ENCODE data around the gene R3HDM4.

The R3HDM4 gene

DNA sequence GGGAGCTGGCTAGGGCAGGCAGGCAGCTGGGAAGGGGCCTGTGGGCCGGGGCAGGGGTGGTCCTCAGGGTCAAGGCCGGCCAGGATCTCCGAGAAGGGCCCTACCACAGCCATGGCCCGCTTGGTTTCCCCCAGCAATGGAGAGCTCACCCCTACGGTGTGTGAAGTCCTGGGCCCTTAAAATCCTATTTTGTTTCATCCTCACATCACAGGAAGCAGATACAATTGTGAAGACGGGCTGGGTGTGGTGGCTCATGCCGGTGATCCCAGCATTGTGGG is 11.0 kb downstream of the R3HDM4 start:
- DNase-seq (ENCODE audit: extremely low read depth, low read depth) = no peak
- TF ChIP-seq, protein P1, sequence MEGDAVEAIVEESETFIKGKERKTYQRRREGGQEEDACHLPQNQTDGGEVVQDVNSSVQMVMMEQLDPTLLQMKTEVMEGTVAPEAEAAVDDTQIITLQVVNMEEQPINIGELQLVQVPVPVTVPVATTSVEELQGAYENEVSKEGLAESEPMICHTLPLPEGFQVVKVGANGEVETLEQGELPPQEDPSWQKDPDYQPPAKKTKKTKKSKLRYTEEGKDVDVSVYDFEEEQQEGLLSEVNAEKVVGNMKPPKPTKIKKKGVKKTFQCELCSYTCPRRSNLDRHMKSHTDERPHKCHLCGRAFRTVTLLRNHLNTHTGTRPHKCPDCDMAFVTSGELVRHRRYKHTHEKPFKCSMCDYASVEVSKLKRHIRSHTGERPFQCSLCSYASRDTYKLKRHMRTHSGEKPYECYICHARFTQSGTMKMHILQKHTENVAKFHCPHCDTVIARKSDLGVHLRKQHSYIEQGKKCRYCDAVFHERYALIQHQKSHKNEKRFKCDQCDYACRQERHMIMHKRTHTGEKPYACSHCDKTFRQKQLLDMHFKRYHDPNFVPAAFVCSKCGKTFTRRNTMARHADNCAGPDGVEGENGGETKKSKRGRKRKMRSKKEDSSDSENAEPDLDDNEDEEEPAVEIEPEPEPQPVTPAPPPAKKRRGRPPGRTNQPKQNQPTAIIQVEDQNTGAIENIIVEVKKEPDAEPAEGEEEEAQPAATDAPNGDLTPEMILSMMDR (IDR thresholded peaks at IDR 0.05; ENCODE audit: low read depth, low read length, missing control alignments) = no peak

DNA sequence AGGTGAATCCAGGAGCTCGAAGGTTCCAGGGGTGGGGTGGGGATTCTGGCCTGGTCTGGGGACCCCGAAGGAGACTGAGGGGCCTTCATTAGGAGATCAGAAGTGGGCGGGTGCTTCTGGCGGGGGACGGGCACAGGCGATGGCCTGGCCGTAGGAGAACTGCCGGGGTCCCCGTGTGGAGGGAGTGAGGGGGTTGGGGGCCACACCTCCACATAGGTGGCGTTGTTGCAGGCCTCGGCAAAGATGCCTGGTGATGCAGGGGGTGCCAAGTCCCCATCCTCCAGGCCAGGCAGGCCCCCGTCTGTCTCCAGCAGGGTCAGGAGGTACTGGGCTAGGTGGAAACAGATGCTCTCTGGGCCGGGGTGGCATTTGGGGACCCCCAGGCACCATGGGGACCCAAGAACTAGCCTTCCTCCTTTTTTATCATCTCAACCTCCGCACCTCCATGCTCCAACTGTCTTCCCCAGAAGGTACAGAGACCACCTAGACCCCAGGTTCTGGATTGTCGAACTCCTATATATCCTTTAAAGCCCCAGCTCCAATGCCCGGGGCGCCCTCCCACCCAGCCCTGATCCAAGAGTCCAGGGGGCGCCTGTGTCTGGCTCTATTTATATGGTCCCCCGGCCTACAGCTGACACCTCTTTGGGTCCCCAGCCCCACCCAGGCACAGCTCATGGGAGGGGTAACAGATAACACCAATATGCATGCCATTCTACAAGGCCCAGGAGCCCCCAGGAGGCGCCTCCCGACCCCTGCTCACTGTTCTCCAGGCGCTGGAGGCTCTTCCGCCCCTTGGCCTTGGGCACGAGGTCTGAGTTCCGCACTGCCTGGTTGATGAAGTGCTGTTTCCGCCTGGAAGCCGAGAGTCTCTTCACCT is 11.6 kb downstream of the R3HDM4 start:
- TF ChIP-seq, protein P1 (IDR thresholded peaks at IDR 0.05; ENCODE audit: low read depth, low read length, missing control alignments) = no peak
- no peak for DNase-seq (ENCODE audit: extremely low read depth, low read depth)
- no peak overlapping the region for H3K4me3 ChIP-seq (replicated peaks; ENCODE audit: low read depth, low read length)

More for the DNA sequence above, 11.0 kb downstream of the R3HDM4 start:
- no peak overlapping the region for H3K4me3 ChIP-seq (replicated peaks; ENCODE audit: low read depth, low read length)

DNA sequence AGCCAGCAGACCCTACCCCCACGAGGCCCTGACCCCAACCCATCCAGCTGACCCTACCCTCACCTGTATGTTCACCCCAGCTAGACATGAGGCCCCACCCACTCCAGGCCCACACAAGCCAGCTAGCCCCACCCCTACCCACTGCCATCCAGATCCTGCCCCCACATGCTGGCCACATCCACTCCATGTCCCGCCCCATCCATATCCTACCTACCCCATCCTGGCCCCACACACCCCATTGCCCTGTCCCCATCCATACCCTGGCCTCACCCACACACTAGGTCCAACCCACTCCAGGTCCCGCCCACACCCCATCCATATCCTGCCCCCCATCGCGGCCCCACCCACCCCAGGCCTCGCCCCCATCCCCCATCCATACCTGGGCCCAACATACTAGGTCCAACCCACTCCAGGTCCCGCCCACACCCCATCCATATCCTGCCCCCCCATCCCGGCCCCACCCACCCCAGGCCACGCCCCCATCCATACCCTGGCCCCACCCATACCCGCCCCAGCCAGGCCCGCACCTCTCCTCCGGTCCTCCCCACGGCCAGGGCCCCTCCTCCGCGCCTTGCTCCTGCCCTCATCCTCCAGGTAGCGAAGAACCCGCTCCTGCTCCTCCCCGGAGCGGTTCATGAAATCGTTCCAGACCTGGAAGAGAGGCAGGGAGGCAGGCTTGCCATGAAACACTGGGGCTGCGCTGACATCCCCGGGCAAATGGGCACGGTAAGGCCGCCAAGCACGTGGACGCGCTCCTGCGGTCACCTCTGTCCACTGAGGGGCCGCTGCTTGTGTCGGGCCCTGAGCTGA is 12.5 kb downstream of the R3HDM4 start:
- no peak for DNase-seq (ENCODE audit: extremely low read depth, low read depth)
- no peak overlapping the region for H3K4me3 ChIP-seq (replicated peaks; ENCODE audit: low read depth, low read length)
- TF ChIP-seq, protein P1 (IDR thresholded peaks at IDR 0.05; ENCODE audit: low read depth, low read length, missing control alignments) = no peak

DNA sequence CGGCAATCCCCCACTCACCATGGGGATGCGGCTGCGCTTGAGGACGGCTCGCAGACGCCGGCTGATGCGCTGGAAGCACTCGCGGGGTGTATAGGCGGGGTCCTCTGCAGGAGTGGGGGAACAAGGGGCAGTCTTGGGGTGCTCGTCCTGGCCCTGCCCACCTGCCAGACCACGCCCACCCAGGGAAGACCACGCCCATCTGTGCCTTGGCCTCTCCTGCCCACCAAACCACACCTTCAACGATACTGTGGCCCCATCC is 13.0 kb downstream of the R3HDM4 start:
- H3K4me3 ChIP-seq (replicated peaks; ENCODE audit: low read depth, low read length) = no peak overlapping the region
- TF ChIP-seq, protein P1 (IDR thresholded peaks at IDR 0.05; ENCODE audit: low read depth, low read length, missing control alignments) = no peak
- no peak for DNase-seq (ENCODE audit: extremely low read depth, low read depth)

DNA sequence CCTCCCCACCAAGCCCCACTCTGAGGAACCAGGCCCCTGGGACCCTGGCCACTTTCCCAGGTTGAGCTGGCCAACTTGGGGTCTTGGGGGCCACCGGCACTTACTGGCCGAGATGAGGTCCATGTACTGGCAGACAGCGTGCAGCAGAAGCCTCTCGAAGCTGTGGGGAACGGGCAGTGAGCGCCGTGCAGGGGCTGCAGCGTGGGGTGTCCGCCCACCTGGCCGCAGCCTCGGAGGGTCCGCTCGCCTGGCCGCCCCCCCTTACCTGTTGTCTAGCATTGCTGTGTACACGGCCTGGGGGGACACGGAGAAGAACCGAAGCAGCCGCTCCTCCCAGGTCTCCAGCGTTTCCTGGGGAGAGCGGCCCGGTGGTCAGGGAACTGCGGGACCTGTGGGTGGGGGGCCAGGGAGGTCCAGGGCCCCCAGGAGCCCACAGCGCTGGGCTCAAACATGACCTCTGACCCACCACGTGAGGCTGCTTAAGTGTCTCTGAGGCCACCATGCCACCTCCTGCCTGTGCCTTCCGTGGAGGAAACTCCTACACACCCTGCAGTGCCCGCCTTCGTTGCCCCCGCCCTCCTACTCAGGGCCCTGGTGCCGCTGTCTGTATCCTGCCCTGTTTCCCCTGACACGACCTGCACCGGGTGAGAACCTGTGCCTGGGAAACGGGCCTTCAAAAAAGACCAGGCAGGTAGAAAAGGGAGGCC is 13.5 kb downstream of the R3HDM4 start:
- TF ChIP-seq, protein P1 (IDR thresholded peaks at IDR 0.05; ENCODE audit: low read depth, low read length, missing control alignments) = no peak
- H3K4me3 ChIP-seq (replicated peaks; ENCODE audit: low read depth, low read length) = no peak overlapping the region
- no peak for DNase-seq (ENCODE audit: extremely low read depth, low read depth)

DNA sequence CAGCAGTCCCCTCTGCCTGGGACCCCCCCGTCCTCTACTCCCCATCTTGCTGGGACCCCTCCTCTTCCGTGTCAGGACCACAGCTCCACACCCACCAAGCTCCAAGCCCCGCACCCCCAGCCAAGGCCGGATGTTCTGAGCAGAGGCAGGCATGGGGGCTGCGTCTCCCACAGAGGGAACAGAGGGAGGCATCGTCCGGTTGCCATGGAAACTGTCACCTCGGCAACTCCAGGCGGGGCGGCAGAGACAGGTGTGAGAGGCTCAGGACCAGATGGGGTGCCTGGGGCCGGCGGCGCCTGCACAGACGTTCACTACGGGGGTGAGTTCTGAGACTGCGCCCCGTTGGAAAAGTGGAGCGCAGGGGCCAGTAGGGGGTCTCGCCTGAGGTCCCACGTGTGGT is 14.4 kb downstream of the R3HDM4 start:
- DNase-seq (ENCODE audit: extremely low read depth, low read depth) = no peak
- no peak overlapping the region for H3K4me3 ChIP-seq (replicated peaks; ENCODE audit: low read depth, low read length)
- TF ChIP-seq, protein P1 (IDR thresholded peaks at IDR 0.05; ENCODE audit: low read depth, low read length, missing control alignments) = no peak

Measured in HFF-Myc (cell line).